Putamen (tissue), 1 donor: ENCODE results near the gene SETD1B.

ENCODE experiments used
- DNase-seq: peaks from one replicate; pipeline ENCODE4 v3.0.0-alpha.2; 2016; ENCODE audit warnings: low spot score

Gene SETD1B

DNA sequence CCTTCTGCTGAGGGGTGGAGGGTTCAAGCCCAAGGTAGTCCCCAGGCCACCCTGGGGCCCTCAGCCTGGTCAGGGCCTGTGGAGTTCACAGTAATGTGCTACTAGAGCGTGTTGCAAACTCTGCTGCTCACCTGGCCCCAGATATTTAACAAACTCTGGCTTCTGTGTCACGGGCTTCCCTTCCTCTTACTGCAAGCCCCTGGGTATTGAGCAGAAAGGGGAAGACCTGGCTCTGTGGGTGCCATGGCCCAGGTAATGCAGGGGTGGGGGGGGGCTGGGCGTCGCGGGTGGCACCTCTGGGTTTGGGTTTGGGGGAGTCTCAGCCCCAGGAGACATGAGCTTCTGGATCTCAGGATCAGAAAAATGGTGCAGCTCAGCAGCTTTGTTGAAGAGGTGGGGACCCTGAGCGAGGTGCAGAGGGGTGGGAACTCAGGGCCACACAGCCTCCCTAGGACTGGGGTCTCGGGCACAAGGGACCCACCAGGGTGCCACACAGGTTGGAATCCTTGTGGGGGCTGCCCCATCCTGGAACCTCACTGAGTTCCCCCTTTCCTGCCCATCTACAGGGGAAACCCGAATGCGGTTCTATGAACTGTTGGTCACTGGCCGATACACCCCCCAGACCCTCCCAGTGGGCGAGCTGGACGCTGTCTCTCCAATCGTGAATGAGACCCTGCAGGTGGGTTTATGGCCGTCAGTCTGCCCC, 4.0 kb downstream of the SETD1B start:
- DNase-seq: no peak

DNA sequence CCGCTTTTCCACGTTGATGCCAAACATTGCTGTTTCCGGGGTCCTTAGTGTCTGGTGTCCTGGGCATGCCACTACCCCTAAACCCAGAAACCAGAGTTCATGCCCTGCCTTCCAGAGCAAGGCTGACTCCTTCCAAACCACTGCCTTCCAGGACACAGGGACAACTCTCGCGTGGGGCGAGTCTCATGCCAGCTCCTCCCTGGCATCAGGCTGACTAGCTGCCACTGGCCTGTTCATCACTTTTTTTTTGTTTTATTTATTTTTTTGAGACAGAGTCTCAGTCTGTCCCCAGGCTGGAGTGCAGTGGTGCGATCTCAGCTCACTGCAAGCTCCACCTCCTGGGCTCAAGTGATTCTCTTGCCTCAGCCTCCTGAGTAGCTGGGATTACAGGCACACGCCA, 4.8 kb downstream of the SETD1B start:
- no peak for DNase-seq

GRCh38 chr12:121809712-121810116, 5.9 kb downstream of the SETD1B start:
- no peak for DNase-seq

GRCh38 chr12:121810234-121810817, 6.5 kb downstream of the SETD1B start:
- no peak for DNase-seq

- no peak for DNase-seq
Observed at GRCh38 chr12:121810833-121811433, 7.1 kb downstream of the SETD1B start.

DNA sequence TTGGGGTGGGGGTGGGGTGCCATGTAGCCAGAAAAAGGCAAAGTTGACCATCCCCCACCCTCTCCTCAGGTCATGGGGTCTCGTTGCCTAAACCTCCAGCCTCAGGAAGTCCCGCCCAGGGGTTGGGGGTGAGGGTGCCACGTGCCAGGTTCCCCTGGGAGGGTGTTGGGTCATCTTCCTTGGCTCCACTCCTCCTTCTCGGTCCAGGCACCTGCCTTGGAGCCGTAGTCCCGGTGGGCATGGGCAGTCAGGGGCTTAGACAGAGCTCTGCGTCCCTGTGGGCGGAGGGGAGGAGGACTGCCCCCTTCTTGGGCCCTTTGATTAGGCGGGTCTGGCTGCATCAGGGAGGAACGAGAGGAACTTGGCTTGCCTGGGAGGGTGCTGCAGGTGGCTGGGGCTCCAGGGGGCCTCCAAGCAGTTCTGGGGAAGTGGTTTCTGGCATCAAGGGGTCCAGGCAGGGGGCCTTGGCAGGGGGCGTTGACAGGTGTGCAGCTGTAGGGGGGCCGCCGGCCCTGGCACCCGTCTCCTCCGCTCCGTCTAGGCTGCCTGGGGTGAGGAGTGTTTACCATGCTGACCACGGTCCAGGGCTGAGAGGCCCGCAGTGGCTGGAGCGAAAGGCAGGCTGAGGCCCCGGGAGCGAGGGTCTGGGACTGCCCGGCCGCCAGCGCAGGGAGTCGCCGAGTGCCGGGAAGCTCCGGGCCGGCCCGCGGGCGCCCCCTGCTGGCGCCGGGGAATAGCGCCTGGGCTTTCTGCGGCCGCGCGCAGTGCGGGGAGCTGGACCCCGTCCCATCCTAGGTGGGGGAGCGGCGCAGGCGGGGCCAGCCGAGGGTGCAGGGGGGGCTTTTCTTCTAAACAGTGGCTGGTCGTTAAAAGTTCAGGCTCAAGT, 7.9 kb downstream of the SETD1B start:
- DNase-seq: peak; percentile 49

GRCh38 chr12:121812320-121812871, 8.6 kb downstream of the SETD1B start:
- DNase-seq: no peak

DNA sequence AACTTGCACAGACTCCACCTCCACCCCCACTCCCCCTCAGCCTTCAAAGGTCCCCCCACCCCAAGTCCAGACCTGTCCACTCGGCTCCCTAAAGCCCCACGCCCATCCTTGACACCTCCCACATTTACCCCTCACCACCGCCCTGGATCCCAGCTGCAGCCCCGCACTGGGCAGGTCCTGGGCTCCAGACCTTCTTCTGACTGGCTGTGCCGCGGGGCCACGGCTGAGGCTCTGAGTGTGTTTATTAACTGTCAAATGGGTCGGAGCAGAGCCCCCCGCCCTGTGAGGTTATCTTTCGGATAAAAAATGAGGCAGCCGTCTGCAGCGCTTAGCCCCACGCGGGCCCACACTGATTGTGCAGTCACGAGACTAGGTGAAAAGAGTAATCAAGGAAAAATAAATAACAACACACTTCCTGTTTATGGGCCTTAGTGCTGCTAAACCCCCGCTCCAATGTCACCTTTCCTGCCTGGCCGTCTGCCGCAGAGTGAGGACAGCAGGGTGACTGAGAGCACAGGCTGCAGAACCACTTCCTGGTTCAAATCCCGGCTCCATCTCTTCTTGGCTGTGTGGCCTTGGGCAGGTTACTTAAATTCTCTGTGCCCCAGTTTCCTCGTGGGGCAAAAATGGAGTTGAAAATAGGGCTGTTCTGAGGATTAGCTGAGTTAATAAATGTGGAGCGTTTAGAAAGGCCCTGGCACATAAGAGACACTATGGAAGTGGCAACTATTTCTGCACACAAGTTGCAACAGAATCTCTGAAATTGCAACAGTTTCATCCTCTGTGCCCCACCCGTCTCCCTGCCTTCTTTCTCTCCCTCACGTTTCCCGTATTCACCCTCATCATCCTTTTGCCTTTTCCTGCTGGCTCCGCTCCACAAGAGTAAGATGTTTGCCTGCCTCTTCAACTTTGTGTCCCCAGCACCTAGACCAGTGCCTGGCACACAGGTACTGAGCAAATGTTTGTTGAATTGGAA, 9.4 kb downstream of the SETD1B start:
- no peak for DNase-seq

GRCh38 chr12:121813951-121814350, 10.1 kb downstream of the SETD1B start:
- DNase-seq: no peak

DNA sequence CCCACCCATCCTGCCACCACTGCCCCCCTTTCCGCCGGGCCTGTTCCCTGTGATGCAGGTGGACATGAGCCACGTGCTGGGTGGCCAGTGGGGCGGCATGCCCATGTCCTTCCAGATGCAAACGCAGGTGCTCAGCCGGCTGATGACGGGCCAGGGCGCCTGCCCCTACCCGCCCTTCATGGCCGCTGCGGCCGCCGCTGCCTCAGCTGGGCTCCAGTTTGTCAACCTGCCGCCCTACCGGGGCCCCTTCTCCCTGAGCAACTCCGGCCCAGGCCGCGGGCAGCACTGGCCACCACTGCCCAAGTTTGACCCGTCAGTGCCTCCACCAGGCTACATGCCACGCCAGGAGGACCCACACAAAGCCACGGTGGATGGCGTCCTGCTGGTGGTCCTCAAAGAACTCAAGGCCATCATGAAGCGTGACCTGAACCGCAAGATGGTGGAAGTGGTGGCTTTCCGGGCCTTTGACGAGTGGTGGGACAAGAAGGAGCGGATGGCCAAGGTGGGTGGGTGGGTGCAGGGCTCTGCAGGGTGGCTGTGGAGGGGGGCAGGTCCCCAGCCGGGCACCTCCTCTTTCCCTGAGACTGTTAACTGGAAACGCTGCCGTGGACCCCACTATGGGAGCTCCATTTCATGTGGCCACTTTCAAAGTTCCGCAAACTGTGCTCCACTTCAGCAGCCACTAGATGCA, 10.8 kb downstream of the SETD1B start:
- no peak for DNase-seq

GRCh38 chr12:121815263-121815662, 11.5 kb downstream of the SETD1B start:
- DNase-seq: no peak

DNA sequence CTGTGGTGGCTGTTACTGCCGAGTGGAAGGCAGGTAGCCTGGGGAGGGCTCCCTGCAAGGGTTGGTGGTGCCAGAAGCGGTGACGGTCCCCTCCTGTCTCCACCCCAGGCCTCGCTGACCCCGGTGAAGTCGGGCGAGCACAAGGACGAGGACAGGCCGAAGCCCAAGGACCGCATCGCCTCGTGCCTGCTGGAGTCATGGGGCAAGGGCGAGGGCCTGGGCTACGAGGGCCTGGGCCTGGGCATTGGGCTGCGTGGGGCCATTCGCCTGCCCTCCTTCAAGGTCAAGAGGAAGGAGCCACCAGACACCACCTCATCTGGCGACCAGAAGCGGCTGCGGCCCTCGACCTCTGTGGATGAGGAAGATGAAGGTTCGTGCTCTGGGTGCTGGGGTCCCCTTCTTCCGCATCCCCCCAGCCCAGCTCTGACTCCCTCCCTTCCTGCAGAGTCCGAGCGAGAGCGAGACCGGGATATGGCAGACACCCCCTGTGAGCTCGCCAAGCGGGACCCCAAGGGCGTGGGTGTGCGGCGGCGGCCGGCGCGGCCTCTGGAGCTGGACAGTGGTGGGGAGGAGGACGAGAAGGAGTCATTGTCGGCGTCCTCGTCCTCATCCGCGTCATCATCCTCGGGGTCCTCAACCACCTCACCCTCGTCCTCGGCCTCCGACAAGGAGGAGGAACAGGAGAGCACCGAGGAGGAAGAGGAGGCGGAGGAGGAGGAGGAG, 13.3 kb downstream of the SETD1B start:
- no peak for DNase-seq

DNA sequence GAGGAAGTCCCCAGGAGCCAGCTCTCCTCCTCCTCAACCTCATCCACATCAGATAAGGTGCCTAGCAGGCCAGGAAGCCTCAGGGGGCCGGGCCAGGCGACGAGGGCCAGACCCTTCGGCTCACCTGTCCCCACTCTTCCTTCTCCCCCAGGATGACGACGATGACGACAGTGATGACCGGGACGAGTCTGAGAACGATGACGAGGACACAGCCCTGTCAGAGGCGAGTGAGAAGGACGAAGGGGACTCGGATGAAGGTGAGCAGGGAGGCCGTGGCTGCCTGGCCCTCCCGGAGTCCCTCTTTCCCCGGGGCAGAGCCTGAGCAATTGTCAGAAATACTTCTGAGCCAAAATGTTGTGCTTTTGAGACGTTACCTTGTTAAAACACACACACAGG, 13.8 kb downstream of the SETD1B start:
- DNase-seq: no peak

- DNase-seq: no peak
Observed at GRCh38 chr12:121819212-121819949, 15.6 kb downstream of the SETD1B start.

DNA sequence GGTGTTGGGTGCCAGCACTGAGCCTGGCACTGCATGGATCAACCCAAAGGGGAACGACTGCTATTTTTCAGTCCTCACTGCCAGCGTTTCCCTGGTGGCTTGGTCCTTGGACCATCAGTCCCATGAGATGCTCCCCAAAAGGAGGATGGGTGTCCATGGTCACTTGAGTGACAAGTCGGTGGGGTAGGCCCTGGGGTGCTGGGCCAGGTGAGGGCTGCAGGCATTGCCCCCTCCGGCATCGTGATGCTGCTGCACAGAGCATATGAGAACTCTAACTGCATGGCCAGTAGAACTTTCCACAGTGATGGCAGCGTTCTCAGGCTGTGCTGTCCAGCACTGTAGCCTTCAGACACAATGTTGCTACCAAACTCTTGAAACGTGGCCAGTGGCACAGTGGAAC, 16.2 kb downstream of the SETD1B start:
- DNase-seq: no peak

DNA sequence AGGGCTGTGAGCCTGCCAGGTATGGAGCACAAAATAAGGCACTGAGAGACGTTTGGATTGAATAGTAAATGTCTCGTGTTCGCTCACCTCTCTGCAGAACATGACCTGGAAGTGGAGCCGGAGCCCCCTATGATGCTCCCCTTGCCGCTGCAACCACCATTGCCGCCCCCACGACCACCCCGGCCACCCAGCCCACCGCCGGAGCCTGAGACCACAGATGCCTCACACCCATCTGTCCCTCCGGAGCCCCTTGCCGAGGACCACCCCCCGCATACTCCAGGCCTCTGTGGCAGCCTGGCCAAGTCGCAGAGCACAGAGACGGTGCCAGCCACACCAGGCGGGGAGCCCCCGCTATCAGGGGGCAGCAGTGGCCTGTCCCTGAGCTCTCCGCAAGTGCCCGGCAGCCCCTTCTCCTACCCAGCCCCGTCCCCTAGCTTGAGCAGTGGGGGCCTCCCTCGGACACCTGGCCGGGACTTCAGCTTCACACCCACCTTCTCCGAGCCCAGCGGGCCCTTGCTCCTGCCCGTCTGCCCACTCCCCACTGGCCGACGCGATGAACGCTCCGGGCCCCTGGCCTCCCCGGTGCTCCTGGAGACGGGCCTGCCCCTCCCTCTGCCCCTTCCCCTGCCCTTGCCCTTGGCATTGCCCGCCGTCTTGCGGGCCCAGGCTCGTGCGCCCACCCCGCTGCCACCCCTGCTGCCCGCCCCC, 18.7 kb downstream of the SETD1B start:
- no peak for DNase-seq

- no peak for DNase-seq
Observed at GRCh38 chr12:121823101-121823726, 19.4 kb downstream of the SETD1B start.

DNA sequence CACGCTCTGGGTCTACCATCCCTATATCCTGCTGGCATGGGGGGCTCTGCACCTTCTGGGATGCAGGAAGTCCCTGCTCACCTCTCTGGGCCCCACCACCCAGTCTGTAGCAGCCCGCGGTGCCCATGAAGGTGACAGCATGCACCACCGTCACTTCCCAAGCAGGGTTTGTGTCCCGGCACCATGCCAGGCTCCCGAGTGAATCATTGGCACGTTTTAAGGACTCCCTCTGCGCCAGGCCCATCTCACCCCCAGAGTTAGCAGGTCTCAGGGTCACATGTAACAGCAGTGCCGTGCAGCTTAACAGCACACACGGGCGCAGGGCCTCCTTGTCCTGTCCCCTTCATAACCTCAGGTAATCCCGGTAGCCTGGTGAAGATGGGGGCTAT, 19.9 kb downstream of the SETD1B start:
- no peak for DNase-seq
